Duodenal mucosa (tissue), 2 donors: ENCODE measurements around the gene SPI1.
A peak's percentile ranks its signal among the peaks of the same experiment; 100 is the strongest.

Experiments
- H3K27ac ChIP-seq: one replicate; pipeline ENCODE4 v1.7.0; 2013; ENCODE audit warnings: low read depth, low read length
- H3K27me3 ChIP-seq, 2 donors: one replicate each; pipeline ENCODE4 v1.7.0; 2013; ENCODE audit warnings: low read length in 2 of 2, control low read depth in 1 of 2; ENCODE audit not compliant: insufficient read depth in 2 of 2, control insufficient read depth in 1 of 2
- H3K36me3 ChIP-seq, 2 donors: one replicate each; pipeline ENCODE4 v1.7.0; 2013; ENCODE audit warnings: low read length in 2 of 2, control low read depth in 1 of 2; ENCODE audit not compliant: insufficient read depth in 2 of 2, control insufficient read depth in 1 of 2
- H3K4me1 ChIP-seq, 2 donors: one replicate each; pipeline ENCODE4 v1.7.0; 2013; ENCODE audit warnings: low read length in 2 of 2, control low read depth in 1 of 2; ENCODE audit not compliant: insufficient read depth in 2 of 2, control insufficient read depth in 1 of 2
- H3K4me3 ChIP-seq, 2 donors: one replicate each; pipeline ENCODE4 v1.7.0; 2013; ENCODE audit warnings: low read length in 2 of 2, low read depth in 1 of 2
- H3K9ac ChIP-seq, 2 donors: one replicate each; pipeline ENCODE4 v1.7.0; 2013; ENCODE audit warnings: low read length in 2 of 2, low read depth in 1 of 2
- H3K9me3 ChIP-seq, 2 donors: one replicate each; pipeline ENCODE4 v1.7.0; 2013; ENCODE audit warnings: low read length in 2 of 2, control low read depth in 1 of 2; ENCODE audit not compliant: control insufficient read depth in 1 of 2

SPI1 gene

DNA sequence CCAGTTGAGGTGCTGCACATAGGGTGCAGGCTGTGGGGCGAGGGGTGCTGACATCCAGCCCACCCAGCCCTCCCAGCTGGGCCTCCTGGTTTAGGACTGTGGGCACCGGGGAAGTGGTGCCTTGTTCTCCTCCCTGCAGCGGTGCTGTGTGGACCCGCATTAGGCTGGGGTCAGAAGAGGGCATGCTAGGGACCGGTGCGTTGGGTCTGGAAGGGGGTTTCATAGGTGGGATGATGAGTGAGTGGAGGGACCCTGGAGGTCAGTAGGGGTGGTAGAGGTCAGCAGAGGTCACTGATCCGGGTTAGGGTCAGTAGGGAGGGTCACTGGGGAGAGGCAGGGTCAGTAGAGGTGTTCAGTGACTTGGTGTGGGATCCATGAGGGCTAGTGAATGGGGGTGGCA lies 19.2 kb downstream of the SPI1 start:
- Histone ChIP-seq H3K9ac (no peak overlapping the region), H3K36me3 (no peaks in the 10 kb centered on the region), H3K27ac (no peak overlapping the region), H3K4me1 (peaks cover 0 to 2% of the 10 kb centered on the region in 2 donors), H3K4me3 (no peak overlapping the region), H3K9me3 (no peaks in the 10 kb centered on the region), H3K27me3 (no peaks in the 10 kb centered on the region)

DNA sequence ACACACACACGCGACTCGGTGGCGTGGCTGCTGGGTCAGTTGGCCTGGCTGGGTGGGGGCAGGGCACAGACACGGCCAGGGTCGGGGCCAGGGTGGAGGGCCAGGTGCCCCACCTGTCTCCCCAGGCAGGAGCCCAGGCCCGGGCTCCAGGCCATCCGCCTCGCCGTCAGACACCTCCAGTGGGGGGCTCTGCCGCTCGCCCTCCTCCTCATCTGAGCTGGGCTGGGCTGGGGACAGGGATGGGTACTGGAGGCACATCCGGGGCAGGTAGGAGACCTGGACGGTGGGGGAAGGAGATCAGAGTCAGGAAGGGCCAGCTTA lies 19.7 kb downstream of the SPI1 start:
- Histone ChIP-seq H3K36me3 (no peaks in the 10 kb centered on the region), H3K27ac (no peak overlapping the region), H3K9me3 (no peaks in the 10 kb centered on the region), H3K27me3 (no peaks in the 10 kb centered on the region), H3K4me3 (no peak overlapping the region), H3K4me1 (peaks cover 0 to 2% of the 10 kb centered on the region in 2 donors), H3K9ac (no peak overlapping the region)

DNA sequence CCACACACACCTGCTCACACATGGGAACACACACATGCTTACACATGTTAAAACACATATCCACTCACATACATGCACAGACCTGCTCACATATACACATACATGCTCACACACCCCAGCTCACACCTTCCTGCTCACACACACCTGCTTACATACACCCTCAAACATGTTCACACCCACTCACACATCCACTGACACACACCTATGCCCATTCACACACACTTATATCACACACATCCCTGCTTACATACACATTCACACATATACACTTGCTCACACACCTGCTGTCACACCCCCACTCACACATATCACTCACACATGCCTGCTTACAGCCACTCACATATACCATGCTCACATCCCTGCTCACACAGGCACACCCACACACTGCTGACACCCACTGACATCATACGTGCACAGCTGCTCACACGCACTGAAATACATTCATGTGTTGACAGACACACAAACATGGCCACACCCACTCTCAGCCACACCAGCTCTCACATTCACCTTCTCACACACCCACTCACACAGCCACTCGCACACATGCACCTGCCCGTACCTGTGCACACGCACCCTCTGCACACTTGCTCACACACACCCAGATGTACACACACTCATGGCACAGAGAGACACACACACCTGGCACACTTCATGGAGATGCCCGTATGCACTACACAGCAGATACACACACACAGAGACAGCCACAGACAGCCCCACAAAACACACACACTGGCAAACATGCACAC lies 20.2 kb downstream of the SPI1 start:
- Histone ChIP-seq H3K9ac (no peak overlapping the region), H3K27me3 (no peaks in the 10 kb centered on the region), H3K9me3 (no peaks in the 10 kb centered on the region), H3K4me3 (no peak overlapping the region), H3K36me3 (no peaks in the 10 kb centered on the region), H3K4me1 (peaks cover 0 to 2% of the 10 kb centered on the region in 2 donors), H3K27ac (no peak overlapping the region)

DNA sequence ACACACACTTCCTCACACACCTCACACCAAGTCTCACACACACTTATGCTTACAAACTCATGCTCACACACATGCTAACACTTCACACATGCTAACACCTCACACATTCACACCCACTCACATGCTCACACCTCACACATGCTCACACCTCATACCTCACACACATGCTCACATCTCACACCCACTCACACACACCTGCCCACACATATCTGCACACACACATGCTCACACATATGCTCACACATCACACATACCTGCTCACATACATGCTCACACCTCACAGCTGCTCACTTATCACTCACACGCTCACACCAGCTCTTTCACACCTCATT lies 21.4 kb downstream of the SPI1 start:
- Histone ChIP-seq H3K9me3 (no peaks in the 10 kb centered on the region), H3K4me1 (peaks cover under 1 to 2% of the 10 kb centered on the region in 2 donors), H3K27ac (no peak overlapping the region), H3K9ac (no peak overlapping the region), H3K36me3 (no peaks in the 10 kb centered on the region), H3K27me3 (no peaks in the 10 kb centered on the region), H3K4me3 (no peak overlapping the region)

DNA sequence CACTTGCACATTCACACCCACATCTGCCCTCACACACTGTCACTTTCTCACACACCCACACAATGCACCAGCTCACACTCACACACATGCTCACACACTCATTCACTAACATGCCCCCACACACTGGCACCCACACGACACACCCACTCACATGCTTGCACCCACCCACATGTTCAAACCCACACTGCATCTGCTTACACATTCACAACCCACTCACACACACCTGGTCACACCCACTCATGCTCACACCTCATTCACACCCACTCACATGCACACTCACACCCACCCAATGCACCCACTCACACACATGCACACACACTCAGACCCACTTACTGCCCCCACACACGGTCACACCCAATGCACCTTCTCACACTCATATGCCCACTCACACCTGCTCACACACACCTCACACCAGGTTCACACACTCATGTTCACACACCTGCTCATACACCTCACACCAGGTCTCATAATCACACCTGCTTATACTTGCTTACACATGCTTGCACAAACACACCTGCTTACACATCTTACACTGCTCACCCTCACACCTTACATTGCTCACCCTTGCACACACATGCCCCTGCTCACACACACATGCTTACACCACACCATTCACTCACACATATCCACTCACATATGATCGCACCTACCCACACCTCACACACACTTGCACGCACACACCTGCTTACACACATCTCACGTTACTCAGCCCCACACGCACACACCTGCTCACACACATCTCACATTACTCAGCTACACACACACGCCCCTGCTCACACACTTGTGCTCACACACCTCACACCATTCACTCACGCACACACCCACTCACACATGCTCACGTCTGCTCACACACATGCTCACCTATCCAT lies 22.0 kb downstream of the SPI1 start:
- Histone ChIP-seq H3K4me3 (no peak overlapping the region), H3K4me1 (peaks cover 2 to 3% of the 10 kb centered on the region in 2 donors), H3K9me3 (no peaks in the 10 kb centered on the region), H3K27me3 (no peaks in the 10 kb centered on the region), H3K36me3 (no peaks in the 10 kb centered on the region), H3K27ac (no peak overlapping the region), H3K9ac (no peak overlapping the region)

DNA sequence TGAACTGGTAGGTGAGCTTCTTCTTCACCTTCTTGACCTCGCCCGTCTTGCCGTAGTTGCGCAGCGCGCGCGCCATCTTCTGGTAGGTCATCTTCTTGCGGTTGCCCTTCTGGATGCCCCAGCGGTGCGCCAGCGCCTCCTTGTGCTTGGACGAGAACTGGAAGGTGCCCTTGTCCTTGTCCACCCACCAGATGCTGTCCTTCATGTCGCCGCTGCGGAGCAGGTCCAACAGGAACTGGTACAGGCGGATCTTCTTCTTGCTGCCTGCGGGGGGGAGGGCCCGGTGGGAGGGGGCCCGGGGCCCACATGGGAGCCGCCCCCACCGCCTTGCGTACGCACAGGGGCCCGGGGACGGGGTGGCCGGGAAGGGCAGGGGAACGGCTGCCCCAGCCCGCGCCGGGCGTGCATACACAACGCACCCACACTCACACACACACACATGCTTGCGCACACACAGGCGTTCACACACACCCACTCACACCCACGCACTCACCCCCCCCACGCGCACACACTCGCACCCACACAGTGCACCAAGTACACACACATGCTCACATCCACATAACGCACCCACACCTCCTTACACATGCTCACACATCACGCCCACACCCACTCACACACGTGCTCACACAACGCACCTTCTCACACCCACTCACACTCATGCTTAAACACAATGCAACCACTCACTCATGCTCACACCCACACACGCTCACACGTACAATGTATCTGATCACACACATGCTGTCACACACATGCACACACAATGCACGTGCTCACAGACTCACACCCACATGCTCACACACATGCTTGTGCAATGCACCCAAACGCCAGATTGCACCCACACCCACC lies 22.8 kb downstream of the SPI1 start:
- Histone ChIP-seq H3K4me1 (peaks cover 2 to 3% of the 10 kb centered on the region in 2 donors), H3K9me3 (no peaks in the 10 kb centered on the region), H3K27ac (peak overlapping the region; percentile 10), H3K9ac (peak overlapping the region in 1 of 2 donors; percentile 26), H3K4me3 (peak overlapping the region; percentile 40 to 56), H3K36me3 (no peaks in the 10 kb centered on the region), H3K27me3 (no peaks in the 10 kb centered on the region)

DNA sequence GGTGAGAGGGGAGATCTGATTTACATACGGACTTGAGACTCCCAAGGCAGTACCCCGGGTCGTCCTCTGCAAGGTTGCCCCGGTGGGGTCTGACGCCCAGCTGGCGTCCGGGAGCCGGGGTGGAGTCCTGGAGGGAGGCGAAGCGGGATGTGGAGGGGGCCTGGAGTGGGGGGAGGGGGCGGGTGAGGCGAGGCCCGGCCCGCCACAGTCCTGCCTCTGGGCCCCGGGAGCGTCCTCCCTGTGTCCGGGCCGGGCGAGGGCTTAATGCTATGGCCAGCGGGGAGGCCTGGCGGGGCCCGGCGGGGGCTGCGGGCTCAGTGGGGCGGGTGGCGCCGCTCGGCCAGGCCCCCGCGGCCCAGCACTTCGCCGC lies 23.4 kb downstream of the SPI1 start:
- no peak overlapping the region for H3K27ac ChIP-seq
- H3K9ac ChIP-seq = no peak overlapping the region
- H3K27me3 ChIP-seq = no peaks in the 10 kb centered on the region
- no peaks in the 10 kb centered on the region for H3K9me3 ChIP-seq
- peak overlapping the region; percentile 21 to 56 for H3K4me3 ChIP-seq
- peaks cover 2 to 3% of the 10 kb centered on the region in 2 donors for H3K4me1 ChIP-seq
- no peaks in the 10 kb centered on the region for H3K36me3 ChIP-seq

DNA sequence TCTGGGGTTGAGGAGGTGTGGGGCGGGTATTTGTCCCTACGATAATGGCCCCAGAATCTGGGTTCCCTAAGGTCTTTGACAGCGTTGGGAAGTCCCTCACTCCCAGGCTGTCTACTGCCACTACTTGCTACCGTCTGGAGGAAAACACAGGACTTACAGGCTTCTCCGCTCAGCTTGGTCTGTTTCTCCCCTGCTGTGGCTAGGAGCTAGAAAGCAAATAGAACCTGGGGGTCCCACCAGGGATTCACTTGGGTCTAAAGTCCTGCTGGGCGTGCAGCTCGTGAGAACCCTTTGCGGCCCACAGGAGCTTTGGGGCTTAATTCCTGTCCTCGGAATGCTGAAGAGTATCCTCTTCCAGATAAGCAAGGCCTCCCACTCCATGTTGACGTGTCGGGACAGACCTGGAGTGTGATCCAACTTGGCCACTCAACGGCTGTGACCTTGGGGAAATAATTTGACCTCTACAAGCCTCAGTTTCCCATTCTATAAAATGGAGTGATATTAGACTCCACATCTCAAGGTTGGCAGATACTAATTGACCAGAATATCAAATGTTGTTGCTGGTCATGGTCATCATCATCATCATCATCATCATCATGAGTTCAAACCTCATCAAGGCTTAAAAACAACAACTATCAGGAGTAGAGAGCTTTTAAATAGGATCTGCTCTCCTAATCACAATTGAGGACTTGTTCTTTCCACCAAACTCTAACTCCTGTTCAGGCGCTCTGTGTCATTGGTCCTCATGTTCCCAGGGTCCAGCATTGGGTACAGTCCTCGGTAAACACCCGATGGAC lies 24.2 kb downstream of the SPI1 start:
- H3K9me3 ChIP-seq = no peaks in the 10 kb centered on the region
- no peak overlapping the region for H3K27ac ChIP-seq
- H3K36me3 ChIP-seq = no peaks in the 10 kb centered on the region
- H3K4me1 ChIP-seq = peaks cover 2 to 3% of the 10 kb centered on the region in 2 donors
- peak overlapping the region in 1 of 2 donors; percentile 56 for H3K4me3 ChIP-seq
- H3K9ac ChIP-seq = no peak overlapping the region
- H3K27me3 ChIP-seq = no peaks in the 10 kb centered on the region

DNA sequence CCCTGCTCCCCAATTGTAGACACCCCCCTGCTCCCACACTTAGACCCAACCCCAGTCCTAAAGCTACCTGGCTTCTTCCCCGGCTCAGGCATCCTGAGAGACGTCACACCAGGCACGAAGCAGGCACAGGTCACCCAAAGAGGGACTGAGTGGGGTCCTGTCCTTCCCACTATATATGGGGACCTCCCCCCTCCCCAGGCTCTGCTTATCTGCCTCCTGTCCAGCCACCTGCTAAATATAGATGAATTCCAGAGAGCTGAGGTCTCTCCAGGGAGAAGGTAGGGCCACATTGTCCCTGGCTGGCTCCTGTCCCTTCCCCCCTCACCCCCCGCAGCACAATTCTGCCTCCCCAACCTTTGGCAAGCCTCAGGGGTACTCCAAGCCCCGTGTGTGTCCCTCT lies 25.8 kb downstream of the SPI1 start, which contains the start of gene MYBPC3:
Gene MYBPC3 (minus strand): TSS at position 147 of the 400 bp plus-strand sequence. CDS start 55 bp downstream, at position 92.
- Histone ChIP-seq H3K9me3 (no peaks in the 10 kb centered on the region), H3K4me3 (no peak within 1 kb of the TSS), H3K36me3 (no peaks in the 10 kb centered on the region), H3K27ac (no peak within 1 kb of the TSS), H3K27me3 (no peaks in the 10 kb centered on the region), H3K4me1 (peaks cover 2 to 3% of the 10 kb centered on the region in 2 donors), H3K9ac (no peak within 1 kb of the TSS)
